ENCODE results near the gene PDXP. TPM values are rescaled to one million over a fixed set of nuclear protein-coding genes. Genes with fewer than 3 reads are reported as not detected.

The PDXP gene
- total and polyA plus RNA-seq, 2 donors (not counting 3 experiments of a cell fraction or from before 2014, with no cell fraction given) = 18.0 to 20.0 TPM

- H3K4me1 ChIP-seq (ENCODE audit: control insufficient read depth, extremely low read depth, insufficient read depth, low read length) = peaks cover 9% of the 10 kb centered on the region
- H3K4me2 ChIP-seq (ENCODE audit: insufficient read depth, low read length) = peak overlapping the region; percentile 80
- peak overlapping the region; percentile 81 for H3K27ac ChIP-seq (ENCODE audit: insufficient read depth, low read depth, low read length)
- ChIA-PET POLR2A (interaction anchor here (0.6 to 1.1 kb wide), 2 partner anchors 18 to 53 kb away, joined by 5 to 7 read pairs; no protein-coding TSS in a partner anchor), CTCF (interaction anchor here (1.0 to 4.0 kb wide), 5 partner anchors 9 to 33 kb away, joined by 3 to 70 read pairs (median 14); partner anchors contain the start of genes NOL12 and PDXP)
- intact Hi-C loops (cut with micrococcal nuclease) (loop anchor here (1.0 to 5.0 kb wide), 3 partner anchors 9 to 115 kb away; partner anchors contain the start of genes CDC42EP1 and NOL12), dilution Hi-C loops (cut with MboI; ENCODE audit: extremely low pct_ligation_motif_present, low sequenced_read_pairs) (no loop called here)
- no peaks in the 10 kb centered on the region for H3K9me3 ChIP-seq (replicated peaks; ENCODE audit: control insufficient read depth, insufficient read depth, low read length)
- H3K9me1 ChIP-seq (replicated peaks; ENCODE audit: control insufficient read depth, extremely low read depth, insufficient read depth, low read length) = no peaks in the 10 kb centered on the region
- H4K20me1 ChIP-seq (replicated peaks; ENCODE audit: control insufficient read depth, extremely low read depth, insufficient read depth, low read length) = no peaks in the 10 kb centered on the region
- no peak overlapping the region for H2AFZ ChIP-seq (ENCODE audit: low read depth, low read length)
- BruUV-seq (replicated peaks) = TSS peak; percentile 95
- H3K79me2 ChIP-seq (ENCODE audit: control insufficient read depth, insufficient read depth, low read length) = peaks cover 28% of the 10 kb centered on the region
- H3K27me3 ChIP-seq (ENCODE audit: control insufficient read depth in 2 of 2, insufficient read depth in 2 of 2, low read length in 2 of 2) = no peaks in the 10 kb centered on the region
- peak overlapping the region; percentile 63 to 80 (median 66) for H3K4me3 ChIP-seq (replicated peaks in 1 of 3; ENCODE audit: insufficient read depth in 1 of 3, low read depth in 1 of 3, low read length in 3 of 3)
- H3K9ac ChIP-seq (replicated peaks; ENCODE audit: extremely low read depth, insufficient read depth, low read length) = peak overlapping the region; percentile 58
- peak; percentile 95 for DNase-seq (ENCODE audit: low read depth, low spot score)
- FAIRE-seq = peak; percentile 96
- TF ChIP-seq GATA2 (IDR thresholded peaks at IDR 0.05; ENCODE audit: insufficient read depth, insufficient read length, low read depth, low read length) = no peak
- peak; percentile 81 for TF ChIP-seq POLR2A (IDR thresholded peaks at IDR 0.05; ENCODE audit: low read depth, low read length)
- TF ChIP-seq JUN (IDR thresholded peaks at IDR 0.05; ENCODE audit: borderline replicate concordance, insufficient read depth, insufficient read length, low read depth) = no peak
- TF ChIP-seq MYC (IDR thresholded peaks at IDR 0.05; ENCODE audit: low read depth, low read length) = no peak
- TF ChIP-seq FOS (IDR thresholded peaks at IDR 0.05; ENCODE audit: borderline replicate concordance, insufficient read depth, low read length) = peak; percentile 71
- no peak for TF ChIP-seq CTCF (IDR thresholded peaks at IDR 0.05; ENCODE audit: extremely low read depth in 1 of 2, insufficient read depth in 1 of 2, low read depth in 1 of 2, low read length in 2 of 2)
- peak; percentile 95 for TF ChIP-seq POLR2AphosphoS5 (IDR thresholded peaks at IDR 0.05; ENCODE audit: insufficient read depth, low read depth, low read length)
- no peak for TF ChIP-seq MAX (IDR thresholded peaks at IDR 0.05; ENCODE audit: insufficient read depth, insufficient read length)
- no peak for TF ChIP-seq EZH2 (IDR thresholded peaks at IDR 0.05; ENCODE audit: borderline replicate concordance, low read depth, low read length, severe bottlenecking)
- H3K36me3 ChIP-seq (ENCODE audit: control insufficient read depth in 2 of 2, extremely low read depth in 1 of 2, insufficient read depth in 2 of 2, low read length in 2 of 2) = peaks cover 7 to 8% of the 10 kb centered on the region in 2 experiments
Measured at GRCh38 chr22:37676736-37677492, 18.4 kb downstream of the PDXP start.

Measured in endothelial cell of umbilical vein (primary cell).